Measurements from ENCODE around the gene USF3. TPM values are rescaled to one million over a fixed set of nuclear protein-coding genes. Genes with fewer than 3 reads are reported as not detected.
"Not testable (repeated sequence)": the region's sequence is repeated elsewhere in the genome, so short reads cannot be mapped to it uniquely, and the experiment has no call there.

Gene USF3
- total RNA-seq, 1 donor from 2014 or later = 12.7 TPM

- intact Hi-C loops (cut with DNase I) = no loop called here
- DNase-seq = no peak
- no peak for ATAC-seq (ENCODE audit: poor library complexity)
These were observed 33.1 kb downstream of the USF3 start for GRCh38 chr3:113663324-113663750.

GRCh38 chr3:113662824-113663223, 33.6 kb downstream of the USF3 start:
- DNase-seq (no peak), ATAC-seq (ENCODE audit: poor library complexity) (no peak)
- intact Hi-C loops (cut with DNase I) = no loop called here

DNA sequence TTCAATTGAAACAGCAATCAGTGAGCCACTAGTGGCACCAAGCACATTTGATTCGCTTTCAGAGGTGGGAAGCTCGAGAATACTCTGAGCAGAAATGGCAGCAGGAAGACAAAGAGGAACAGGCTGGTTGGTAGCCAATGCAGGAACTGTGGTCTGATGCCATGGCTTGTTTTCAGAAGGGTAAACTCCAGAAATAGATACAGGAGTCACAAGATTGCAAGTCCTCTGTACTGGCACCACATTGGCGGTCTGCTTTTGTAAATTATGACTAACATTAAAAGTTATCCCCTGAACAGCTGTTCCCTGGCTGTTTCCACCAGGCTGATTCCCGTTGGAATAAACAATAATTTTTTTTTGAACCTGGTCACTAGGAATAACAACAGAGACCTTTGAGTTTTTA, 35.5 kb downstream of the USF3 start:
- ATAC-seq (ENCODE audit: poor library complexity) (peak; percentile 87), DNase-seq (no peak)
- intact Hi-C loops (cut with DNase I) = no loop called here

GRCh38 chr3:113660458-113660857, 36.0 kb downstream of the USF3 start:
- intact Hi-C loops (cut with DNase I) = no loop called here

GRCh38 chr3:113659996-113660395, 36.4 kb downstream of the USF3 start:
- intact Hi-C loops (cut with DNase I) = no loop called here
- ATAC-seq (ENCODE audit: poor library complexity) = no peak
- no peak for DNase-seq

More at GRCh38 chr3:113660458-113660857, 36.0 kb downstream of the USF3 start:
- no peak for DNase-seq
- ATAC-seq (ENCODE audit: poor library complexity) = peak; percentile 21

DNA sequence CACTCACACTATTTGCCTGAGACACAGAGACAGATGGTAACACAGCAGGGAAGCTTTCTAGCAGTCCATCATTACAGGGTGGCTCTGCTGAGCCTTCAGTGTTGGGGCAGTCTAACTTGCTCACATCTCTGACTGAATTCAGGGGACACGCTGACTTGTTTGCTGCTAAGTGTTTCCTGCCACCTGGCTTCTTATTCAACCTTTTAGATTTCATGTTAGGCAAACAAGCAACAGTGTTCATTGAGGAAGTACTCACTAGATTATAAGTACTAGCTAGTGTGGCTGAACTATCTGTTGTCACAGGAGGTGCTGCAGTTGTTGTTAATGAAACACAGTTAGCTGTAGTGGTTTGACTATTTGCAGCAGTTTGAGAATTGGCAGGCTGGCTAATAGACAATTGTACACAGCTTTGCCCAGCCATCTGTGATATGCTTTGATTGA, 37.3 kb downstream of the USF3 start:
- no peak for ATAC-seq (ENCODE audit: poor library complexity)
- intact Hi-C loops (cut with DNase I) = no loop called here

GRCh38 chr3:113658107-113658506, 38.3 kb downstream of the USF3 start:
- no peak for ATAC-seq (ENCODE audit: poor library complexity)
- intact Hi-C loops (cut with DNase I) = no loop called here
- no peak for DNase-seq

More for the DNA sequence above, 37.3 kb downstream of the USF3 start:
- DNase-seq = no peak

DNA sequence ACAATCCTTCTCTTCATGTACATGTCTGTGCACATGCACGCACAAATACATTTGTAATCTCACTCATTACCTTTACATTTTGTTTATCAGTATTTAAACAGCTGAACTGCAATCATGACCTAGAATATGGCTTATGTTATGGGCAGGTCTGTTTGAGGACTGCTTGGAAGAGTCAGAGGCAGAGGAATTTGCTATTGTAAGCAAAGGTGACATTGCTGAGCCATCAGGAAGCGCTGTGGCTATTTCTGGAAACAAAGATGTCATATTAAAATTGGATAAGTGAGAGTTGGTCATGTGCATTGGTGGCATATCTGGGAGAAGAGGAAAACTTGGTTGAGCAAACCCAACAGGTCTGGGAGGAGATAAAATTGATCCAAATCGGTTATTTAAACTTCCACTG, 41.6 kb downstream of the USF3 start:
- DNase-seq (no peak), ATAC-seq (ENCODE audit: poor library complexity) (peak; percentile 76)
- intact Hi-C loops (cut with DNase I) = no loop called here

DNA sequence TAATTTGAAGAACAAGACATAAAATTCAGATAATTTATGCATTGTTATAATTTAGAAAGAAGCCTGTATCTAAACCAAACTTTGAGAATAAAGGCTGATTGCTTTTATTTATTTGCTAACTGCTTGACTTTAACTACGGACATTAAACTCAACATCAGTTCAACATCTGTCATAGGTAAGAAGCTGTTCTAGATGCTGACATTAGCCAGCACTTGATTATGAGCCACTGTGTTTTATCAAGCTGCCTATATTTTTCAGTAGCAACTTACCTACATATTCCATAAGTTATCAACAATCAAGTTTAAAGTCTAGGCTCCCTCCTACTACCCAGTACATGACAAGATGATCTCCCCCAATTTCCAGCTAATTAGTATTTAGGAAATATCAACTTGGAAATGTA, 42.1 kb downstream of the USF3 start:
- ATAC-seq (ENCODE audit: poor library complexity) (no peak), DNase-seq (no peak)
- intact Hi-C loops (cut with DNase I) = no loop called here

- intact Hi-C loops (cut with DNase I) = no loop called here
- no peak for ATAC-seq (ENCODE audit: poor library complexity)
These were observed 47.1 kb downstream of the USF3 start for GRCh38 chr3:113649174-113649845.

GRCh38 chr3:113648524-113648923, 47.9 kb downstream of the USF3 start:
- intact Hi-C loops (cut with DNase I) = no loop called here
- ATAC-seq (ENCODE audit: poor library complexity) (peak; percentile 77), DNase-seq (no peak)

More at GRCh38 chr3:113649174-113649845, 47.1 kb downstream of the USF3 start:
- no peak for DNase-seq

DNA sequence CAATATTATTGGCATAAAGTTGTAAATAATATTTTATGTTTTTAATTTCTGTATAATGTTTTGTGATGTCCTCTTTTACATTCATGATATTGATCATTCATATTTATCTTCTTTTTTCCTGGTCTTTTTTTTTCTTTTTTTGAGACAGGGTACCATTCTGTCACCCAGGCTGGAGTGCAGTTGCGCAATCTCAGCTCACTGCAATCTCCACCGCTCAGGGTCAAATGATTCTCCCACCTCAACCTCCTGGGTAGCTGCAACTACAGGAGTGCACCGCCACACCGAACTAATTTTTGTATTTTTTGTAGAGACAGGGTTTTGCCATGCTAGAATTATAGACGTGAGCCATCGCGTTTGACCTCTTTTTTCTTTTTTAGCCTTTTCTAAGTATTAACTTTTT, 52.9 kb downstream of the USF3 start:
- no peak for DNase-seq
- no peak for ATAC-seq (ENCODE audit: poor library complexity)
- intact Hi-C loops (cut with DNase I) = no loop called here

DNA sequence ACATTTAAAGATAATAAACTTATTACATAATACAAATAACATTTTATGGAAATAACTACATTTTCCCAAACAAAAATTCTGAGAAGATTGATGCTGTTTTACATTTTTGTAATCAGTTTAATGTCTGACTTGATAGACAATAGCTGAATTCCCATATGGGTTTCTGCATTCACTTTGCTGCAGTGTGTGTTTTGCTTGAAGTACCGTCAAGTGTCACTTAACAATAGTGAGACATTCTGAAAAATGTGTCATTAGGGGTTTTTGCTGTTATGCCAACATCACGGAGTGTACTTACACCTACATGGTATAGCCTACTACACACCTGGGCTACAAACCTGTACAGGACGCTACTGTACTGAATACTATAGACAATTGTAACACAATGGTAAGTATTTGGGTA, 57.5 kb downstream of the USF3 start:
- ATAC-seq (ENCODE audit: poor library complexity) (no peak), DNase-seq (no peak)
- intact Hi-C loops (cut with DNase I) = no loop called here

DNA sequence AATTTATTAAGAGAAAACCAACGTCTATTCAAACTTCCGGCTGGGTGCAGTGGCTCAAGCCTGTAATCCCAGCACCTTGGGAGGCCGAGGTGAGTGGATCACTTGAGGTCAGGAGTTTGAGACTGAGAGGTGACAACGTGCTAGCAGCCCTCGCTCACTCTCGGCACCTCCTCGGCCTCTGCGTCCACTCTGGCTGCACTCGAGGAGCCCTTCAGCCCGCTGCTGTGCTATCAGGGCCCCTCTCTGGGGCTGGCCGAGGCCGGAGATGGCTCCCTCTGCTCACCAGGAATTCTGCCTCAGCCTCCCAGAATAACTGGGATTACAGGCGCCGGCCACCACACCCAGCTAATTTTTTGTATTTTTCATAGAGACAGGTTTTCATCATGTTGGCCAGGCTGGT, 58.7 kb downstream of the USF3 start:
- intact Hi-C loops (cut with DNase I) = no loop called here
- DNase-seq (no peak), ATAC-seq (ENCODE audit: poor library complexity) (no peak)

- ATAC-seq (ENCODE audit: poor library complexity); DNase-seq; intact Hi-C loops (cut with DNase I): not testable (repeated sequence)
These were observed 60.4 kb downstream of the USF3 start for GRCh38 chr3:113636034-113636433.

- intact Hi-C loops (cut with DNase I) = no loop called here
- ATAC-seq (ENCODE audit: poor library complexity) (no peak), DNase-seq (no peak)
These were observed 61.5 kb downstream of the USF3 start for GRCh38 chr3:113634782-113635474.

DNA sequence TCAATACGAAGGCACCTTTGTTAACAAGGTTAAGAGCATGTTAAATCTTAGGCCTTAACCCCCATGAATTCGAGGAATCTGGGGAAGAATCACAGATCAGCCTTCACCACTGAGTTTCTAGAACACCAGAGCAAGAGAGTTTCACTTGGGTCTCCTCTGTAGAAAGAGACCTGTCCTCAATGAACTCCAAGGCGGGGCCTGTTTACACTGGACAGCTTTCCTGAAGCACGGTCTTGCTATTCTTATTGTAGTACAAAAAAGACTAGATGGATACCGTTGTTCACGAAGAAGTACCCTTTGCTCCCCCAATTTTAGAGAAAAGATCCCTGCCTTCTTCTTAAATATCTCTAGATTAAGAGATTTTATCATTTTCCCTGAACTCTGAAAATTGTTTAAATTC, 64.9 kb downstream of the USF3 start:
- ATAC-seq (ENCODE audit: poor library complexity) = no peak
- DNase-seq = no peak
- intact Hi-C loops (cut with DNase I) = no loop called here

DNA sequence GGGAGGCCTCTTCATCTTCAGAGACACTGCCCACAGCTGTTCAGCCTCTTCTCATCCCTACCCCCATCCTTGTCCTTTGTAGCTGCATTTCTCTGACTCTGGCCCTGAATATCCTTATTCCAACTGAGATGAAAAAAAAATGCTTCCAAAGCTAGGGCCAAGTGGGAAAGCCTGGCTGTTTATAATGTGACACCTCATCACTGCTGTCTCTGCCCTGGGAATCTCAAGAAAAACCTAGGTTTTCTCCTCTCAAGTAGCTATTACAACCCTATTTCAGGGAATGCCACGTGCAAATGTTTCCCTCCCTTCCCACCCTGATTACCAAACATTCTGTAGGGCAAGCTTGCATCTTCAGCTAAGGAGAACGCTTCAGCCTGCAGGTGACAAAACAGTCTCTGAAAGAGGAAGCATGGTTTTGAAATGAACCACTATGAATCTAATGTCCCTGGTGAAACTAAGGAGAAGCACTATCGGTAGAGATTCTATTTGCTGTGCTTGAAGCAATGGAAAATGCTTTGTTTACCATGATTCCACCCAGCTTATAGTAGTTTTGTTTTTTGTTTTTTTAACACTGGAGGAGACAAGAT, 65.4 kb downstream of the USF3 start:
- intact Hi-C loops (cut with DNase I) = no loop called here
- ATAC-seq (ENCODE audit: poor library complexity) = no peak
- no peak for DNase-seq

DNA sequence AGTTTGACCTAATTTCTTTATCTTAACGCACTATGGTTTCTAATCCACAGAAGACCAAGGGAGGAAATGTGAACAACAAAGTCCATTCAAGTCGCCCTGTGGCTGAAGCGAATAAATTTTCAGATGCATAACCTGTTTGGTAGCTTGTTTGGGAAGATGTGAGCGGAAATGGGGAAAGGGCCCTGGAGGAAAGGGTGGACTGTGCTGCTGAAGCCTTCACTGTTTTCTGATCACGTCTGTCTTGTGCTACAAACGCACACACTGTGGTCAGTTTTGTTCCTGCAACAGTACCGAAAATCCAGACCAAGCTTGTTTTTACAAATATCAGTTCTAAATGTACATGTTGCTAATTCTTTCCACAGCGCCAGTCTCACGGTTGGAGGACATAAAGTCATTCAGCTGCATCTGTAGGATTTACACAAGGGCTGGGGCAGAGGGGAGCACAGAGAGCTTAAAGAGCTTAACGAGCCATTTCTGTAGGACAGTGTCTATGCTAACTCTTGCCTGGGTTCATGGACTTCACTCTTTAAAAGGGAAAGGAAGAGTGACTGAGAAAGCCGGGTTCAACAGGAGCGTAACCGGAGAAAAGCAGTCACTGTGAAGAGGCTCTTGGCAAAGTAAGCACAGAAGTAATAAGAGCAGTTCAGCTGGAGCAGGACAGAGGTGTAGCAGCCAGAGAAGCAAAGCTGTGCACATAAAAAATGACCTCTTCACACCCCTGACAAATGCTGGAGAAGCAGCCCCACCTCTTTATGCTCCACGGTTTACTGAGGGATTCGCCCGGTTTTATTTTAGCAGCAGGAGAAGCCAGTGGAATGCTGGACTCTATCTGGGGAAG, 66.6 kb downstream of the USF3 start:
- ATAC-seq (ENCODE audit: poor library complexity) = no peak
- intact Hi-C loops (cut with DNase I) = loop anchor here (5.0 to 10.0 kb wide), 2 partner anchors 115 to 138 kb away; partner anchors contain the start of genes ATP6V1A and NAA50
- no peak for DNase-seq
